H1 (cell line): ENCODE data around the gene TAOK1. TPM values are rescaled to one million over a fixed set of nuclear protein-coding genes. Genes with fewer than 3 reads are reported as not detected.

Source experiments
- CHD7 ChIP-seq: fragments of 300-600 bp; sonication (generic); IDR thresholded peaks from 2 replicates; pipeline ENCODE4 v1.7.1; 2012; ENCODE audit warnings: low read length, moderate library complexity, mild to moderate bottlenecking, inconsistent platforms; ENCODE audit not compliant: insufficient replicate concordance
- E2F6 ChIP-seq: IDR thresholded peaks from 2 replicates; pipeline ENCODE4 v1.6.1; 2012; ENCODE audit warnings: inconsistent platforms
- FOSL1 ChIP-seq: IDR thresholded peaks from 2 replicates; pipeline ENCODE4 v1.6.1; 2011; ENCODE audit warnings: mild to moderate bottlenecking, low read depth, low read length, moderate library complexity; ENCODE audit not compliant: insufficient read depth
- MAX ChIP-seq: IDR thresholded peaks from 2 replicates; pipeline ENCODE4 v1.6.1; 2012; ENCODE audit warnings: inconsistent platforms
- POLR2A ChIP-seq, 2 experiments: IDR thresholded peaks; 1 replicate in 1 of 2; 2 replicates in 1 of 2; pipeline ENCODE4 v1.6.1; 2011; ENCODE audit warnings: low read depth in 2 of 2, low read length in 2 of 2, mild to moderate bottlenecking in 2 of 2; ENCODE audit errors: control extremely low read depth in 1 of 2
- RBBP5 ChIP-seq: IDR thresholded peaks from 2 replicates; pipeline ENCODE4 v1.7.1; 2012; ENCODE audit warnings: low read depth, mild to moderate bottlenecking, inconsistent platforms, low read length, moderate library complexity, borderline replicate concordance
- RXRA ChIP-seq: IDR thresholded peaks from 2 replicates; pipeline ENCODE4 v1.6.1; 2011; ENCODE audit warnings: low read depth, mild to moderate bottlenecking, low read length, moderate library complexity; ENCODE audit not compliant: insufficient read depth
- SAP30 ChIP-seq: fragments of 300-600 bp; sonication (generic); IDR thresholded peaks from 2 replicates; pipeline ENCODE4 v1.7.1; 2012; ENCODE audit warnings: low read length, moderate library complexity, mild to moderate bottlenecking, inconsistent platforms; ENCODE audit not compliant: insufficient read depth, insufficient replicate concordance
- TAF7 ChIP-seq: optimal IDR thresholded peaks from 2 replicates; pipeline ENCODE3; 2011; ENCODE audit warnings: low read depth, mild to moderate bottlenecking, inconsistent platforms, low read length, moderate library complexity, borderline replicate concordance
- polyA plus RNA-seq, 7 experiments: library from polyadenylated mRNA; depleted of rRNA in 3 of 7; stranded (reverse) in 5 of 7; unstranded in 2 of 7; fragments of >200 nt in 5 of 7; fragments of 200-250 nt in 2 of 7; gene quantifications; 1 replicate in 5 of 7; 2 replicates in 1 of 7; 4 replicates in 1 of 7; pipeline versions ENCODE4 v1.2.1 to v1.2.3, GENCODE V29; 2011 to 2013; ENCODE audit warnings: missing spikeins in 2 of 7, mixed read lengths in 2 of 7
- total RNA-seq: library from RNA; stranded (reverse); fragmentation: NEBNext Ultra II Directional; extraction: Animal tissue kit (Norgen Biotek cat#: 25700); gene quantifications from 2 replicates; pipeline ENCODE4 v1.2.1, GENCODE V29; 2021

Gene TAOK1
- total and polyA plus RNA-seq, 2 of the 8 experiments (the other 6 are each of a cell fraction or from before 2014, with no cell fraction given) = 12.2 to 90.6 TPM

DNA sequence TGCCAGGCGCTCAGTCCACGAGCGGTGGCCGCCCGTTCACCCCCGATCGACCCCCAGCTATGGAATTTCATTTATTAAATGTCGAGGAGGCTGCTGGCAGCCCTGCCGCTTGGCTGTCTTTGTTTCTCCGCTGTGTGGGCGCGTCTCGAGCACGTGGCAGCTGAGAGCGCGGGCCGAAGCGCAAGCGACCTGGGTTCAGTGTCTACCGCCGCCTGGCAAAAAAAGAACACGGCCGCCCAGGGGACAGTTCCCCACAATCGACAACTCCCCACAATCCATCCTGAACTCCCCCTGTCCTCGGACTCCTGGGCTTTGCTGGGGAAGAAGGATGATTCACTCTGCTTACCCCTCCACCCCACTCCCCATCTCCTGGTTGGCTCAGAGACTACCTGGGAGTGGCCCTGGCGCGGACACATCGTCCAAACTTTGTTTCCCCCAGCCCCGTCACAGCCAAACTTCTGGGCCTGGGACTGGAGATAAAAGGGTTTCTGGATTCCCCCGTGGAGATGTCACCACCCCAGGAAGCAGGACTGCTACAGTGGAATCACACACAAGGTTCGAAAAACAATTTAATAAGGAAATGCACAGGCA is 201.1 kb downstream of the TAOK1 start (continued):
- TF ChIP-seq RBBP5 = peak; percentile 33; the same call in 1 of the 2 replicates
- TF ChIP-seq SAP30 = peak; percentile 90
- TF ChIP-seq E2F6 = peak; percentile 93
- peak; percentile 96 for TF ChIP-seq MAX
- TF ChIP-seq FOSL1 = no peak
- TF ChIP-seq RXRA = no peak
- TF ChIP-seq POLR2A (IDR thresholded peaks at IDR 0.05; ENCODE audit: control extremely low read depth in 1 of 2, low read depth in 2 of 2, low read length in 2 of 2) = peak in 1 of 2 experiments; percentile 24; a peak in 1 of 3 replicates
- TF ChIP-seq TAF7 = no peak
- TF ChIP-seq CHD7 = peak; percentile 45
